GM19328 (cell line): ENCODE results near the gene ACADVL.
A peak's percentile ranks its signal among the peaks of the same experiment; 100 is the strongest.

Experiments used
- ATAC-seq: cut with Tn5 transposase; IDR thresholded peaks from one replicate; pipeline ENCODE4 v1.9.1; 2021; ENCODE audit warnings: mild to moderate bottlenecking, moderate library complexity; ENCODE audit not compliant: unreplicated experiment

ACADVL gene

GRCh38 chr17:7191069-7191468, 28.7 kb upstream of the ACADVL start:
- no peak for ATAC-seq

GRCh38 chr17:7191571-7192270, 28.0 kb upstream of the ACADVL start:
- ATAC-seq = no peak

- ATAC-seq = no peak
Observed at GRCh38 chr17:7192271-7192937, 27.3 kb upstream of the ACADVL start.

GRCh38 chr17:7195971-7196370, 23.8 kb upstream of the ACADVL start:
- no peak for ATAC-seq

GRCh38 chr17:7196651-7197401, 22.9 kb upstream of the ACADVL start:
- ATAC-seq = no peak

GRCh38 chr17:7203391-7203790, 16.3 kb upstream of the ACADVL start:
- ATAC-seq = no peak

GRCh38 chr17:7204336-7204735, 15.4 kb upstream of the ACADVL start:
- no peak for ATAC-seq

GRCh38 chr17:7204828-7205461, 14.8 kb upstream of the ACADVL start:
- peak; percentile 74 for ATAC-seq

- ATAC-seq = no peak
Observed at GRCh38 chr17:7205561-7205960, 14.2 kb upstream of the ACADVL start.

GRCh38 chr17:7207120-7208001, 12.4 kb upstream of the ACADVL start:
- no peak for ATAC-seq

GRCh38 chr17:7208027-7208571, 11.6 kb upstream of the ACADVL start:
- ATAC-seq = no peak

GRCh38 chr17:7208754-7209460, 10.8 kb upstream of the ACADVL start:
- ATAC-seq = no peak

- ATAC-seq = no peak
Observed at GRCh38 chr17:7211491-7212273, 8.1 kb upstream of the ACADVL start.

- no peak for ATAC-seq
Observed at GRCh38 chr17:7213895-7214299, 5.8 kb upstream of the ACADVL start.

GRCh38 chr17:7214300-7215135, 5.2 kb upstream of the ACADVL start:
- peak; percentile 68 for ATAC-seq

GRCh38 chr17:7215136-7215638, 4.6 kb upstream of the ACADVL start:
- no peak for ATAC-seq

GRCh38 chr17:7215652-7216180, 4.0 kb upstream of the ACADVL start:
- no peak for ATAC-seq
